K562 (cell line): ENCODE data around the gene UMODL1. TPM values are rescaled to one million over a fixed set of nuclear protein-coding genes. Genes with fewer than 3 reads are reported as not detected.

Source experiments
- FOXO4 ChIP-seq: fragments of 450-650 bp; formaldehyde crosslinking; IDR thresholded peaks from 2 replicates; pipeline ENCODE4 v1.4.0; 2020; ENCODE audit warnings: mild to moderate bottlenecking, moderate library complexity
- MCM7 ChIP-seq, 2 experiments: fragments of 450-650 bp; IDR thresholded peaks; 2 replicates each; pipeline ENCODE4 v1.6.1; 2016 to 2018
- PRMT5 ChIP-seq: sonication (generic); formaldehyde crosslinking; IDR thresholded peaks from 2 replicates; pipeline ENCODE4 v1.5.0; 2020; ENCODE audit warnings: missing genetic modification reagents
- RERE ChIP-seq: sonication (generic); formaldehyde crosslinking; IDR thresholded peaks from 2 replicates; pipeline ENCODE4 v1.8.0; 2023; ENCODE audit warnings: missing genetic modification reagents, mild to moderate bottlenecking, borderline replicate concordance
- U2AF1 ChIP-seq: fragments of 200-400 bp; formaldehyde crosslinking; optimal IDR thresholded peaks from 2 replicates; pipeline ENCODE3; 2017; ENCODE audit warnings: mild to moderate bottlenecking, low read depth, low read length, moderate library complexity
- ZNF507 ChIP-seq: conservative IDR thresholded peaks from 2 replicates; pipeline ENCODE4 v1.6.1; 2017; ENCODE audit warnings: missing genetic modification characterization, missing compliant biosample characterization
- ZNF75A ChIP-seq: fragments of 450-650 bp; formaldehyde crosslinking; IDR thresholded peaks from 2 replicates; pipeline ENCODE4 v1.4.0; 2020; ENCODE audit warnings: mild to moderate bottlenecking
- polyA plus RNA-seq, 8 experiments: library from polyadenylated mRNA; depleted of rRNA in 4 of 8; stranded (reverse) in 5 of 8; unstranded in 3 of 8; fragments of >200 nt; fragmentation: Nextera tagmentation in 2 of 8; fragmentation: Illumina TruSeq in 1 of 8; extraction: Ambion mirVana in 2 of 8; extraction: Trizol in 1 of 8; gene quantifications; 2 replicates each; pipeline versions ENCODE4 v1.2.1 to v1.2.3, GENCODE V29; 2011 to 2014; ENCODE audit warnings: inconsistent platforms in 1 of 8, missing spikeins in 1 of 8
- total RNA-seq, 7 experiments: library from RNA; depleted of rRNA in 6 of 7; stranded (reverse); fragments of >200 nt in 6 of 7; fragmentation: Illumina TruSeq in 2 of 7; extraction: Trizol in 2 of 7; gene quantifications; 2 replicates each; pipeline versions ENCODE4 v1.2.1 to v1.2.3, GENCODE V29; 2011 to 2021; ENCODE audit warnings: low replicate concordance in 1 of 7

UMODL1 gene
- total and polyA plus RNA-seq, 9 of the 15 experiments (the other 6 are each of a cell fraction or from before 2014, with no cell fraction given): not detected

GRCh38 chr21:42091899-42092508 is 20.9 kb downstream of the UMODL1 start (continued):
- TF ChIP-seq RERE (CRISPR knock-in tag) (no peak), ZNF507 (tag) (no peak), FOXO4 (CRISPR knock-in tag) (no peak), PRMT5 (no peak), ZNF75A (no peak), MCM7 (IDR thresholded peaks at IDR 0.05) (no peak), U2AF1 (no peak)
